NCI-H1048 (cell line): ENCODE data around the gene DDX59.

Experiments
- DNase-seq: peaks from one replicate; lab custom pipeline; 2025; lab: John Stamatoyannopoulos, UW

DDX59 gene

GRCh38 chr1:200669314-200670241 lies at the start of gene DDX59:
Gene DDX59, minus strand, starts transcription at chr1:200669907. Its CDS starts 3,167 bp downstream, at chr1:200666740.
- peak; percentile 98 for DNase-seq

- no peak for DNase-seq
Observed at GRCh38 chr1:200714504-200715187, 44.9 kb upstream of the DDX59 start.

DNA sequence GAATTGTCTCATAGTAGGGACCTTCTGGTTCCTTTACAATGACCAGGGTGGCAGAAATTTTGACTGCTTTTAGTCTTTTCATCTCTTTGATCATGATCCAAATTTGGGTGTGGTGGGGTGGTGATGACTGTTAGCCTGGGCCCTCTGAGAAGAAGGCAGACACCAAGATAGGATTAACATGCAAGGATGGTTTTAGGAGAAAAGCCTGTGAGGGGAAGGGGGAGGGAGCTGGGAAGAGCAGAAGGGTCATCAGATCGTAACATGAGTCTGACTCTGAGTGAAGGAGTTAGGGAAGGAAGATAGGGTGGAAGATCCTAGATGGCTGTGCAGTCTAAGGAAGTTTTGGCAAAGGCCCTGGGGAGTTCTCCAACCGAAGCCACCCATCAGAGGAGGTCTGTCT lies 40.5 kb upstream of the DDX59 start:
- DNase-seq, result no peak

- DNase-seq, result no peak
Observed at GRCh38 chr1:200708769-200709168, 39.1 kb upstream of the DDX59 start.

DNA sequence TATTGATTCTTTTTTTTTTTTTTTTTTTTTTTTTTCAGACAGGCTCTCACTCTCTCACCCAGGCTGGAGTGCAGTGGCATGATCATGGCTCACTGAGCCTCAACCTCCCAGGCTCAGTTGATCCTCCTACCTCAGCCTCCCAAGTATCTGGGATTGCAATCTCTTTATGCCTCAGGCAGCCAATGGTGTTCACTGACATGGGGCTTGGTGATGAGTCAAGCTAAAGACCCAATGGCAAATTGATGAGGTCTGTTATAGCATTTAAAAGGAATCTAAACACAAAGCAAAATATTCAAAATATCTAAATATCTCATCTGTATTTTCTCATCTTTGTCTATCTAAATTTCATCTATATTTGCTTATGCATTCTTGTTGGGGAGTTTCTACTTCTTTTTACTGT lies 38.5 kb upstream of the DDX59 start:
- no peak for DNase-seq

DNA sequence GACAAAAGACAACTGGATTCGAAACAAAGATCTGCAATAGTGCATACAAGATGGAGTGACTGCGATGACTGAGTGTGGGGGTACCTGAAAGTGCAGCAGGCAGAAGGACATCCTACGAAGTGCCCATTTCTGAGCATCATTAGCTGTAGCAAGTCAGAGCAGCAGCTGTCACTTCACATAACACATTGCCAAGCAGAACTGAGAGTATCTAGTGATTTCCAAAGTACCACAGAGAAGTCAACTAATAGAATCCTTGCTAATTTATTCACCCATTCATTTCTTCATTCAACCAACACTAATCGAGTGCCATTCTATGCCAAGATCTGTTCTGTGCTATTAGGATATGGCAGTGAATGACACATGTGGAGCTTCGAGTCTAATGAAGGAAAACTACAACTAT lies 37.4 kb upstream of the DDX59 start:
- no peak for DNase-seq

- no peak for DNase-seq
Observed at GRCh38 chr1:200706111-200706814, 36.6 kb upstream of the DDX59 start.

- DNase-seq, result no peak
Observed at GRCh38 chr1:200704986-200705500, 35.3 kb upstream of the DDX59 start.

- no peak for DNase-seq
Observed at GRCh38 chr1:200699871-200700270, 30.2 kb upstream of the DDX59 start.

DNA sequence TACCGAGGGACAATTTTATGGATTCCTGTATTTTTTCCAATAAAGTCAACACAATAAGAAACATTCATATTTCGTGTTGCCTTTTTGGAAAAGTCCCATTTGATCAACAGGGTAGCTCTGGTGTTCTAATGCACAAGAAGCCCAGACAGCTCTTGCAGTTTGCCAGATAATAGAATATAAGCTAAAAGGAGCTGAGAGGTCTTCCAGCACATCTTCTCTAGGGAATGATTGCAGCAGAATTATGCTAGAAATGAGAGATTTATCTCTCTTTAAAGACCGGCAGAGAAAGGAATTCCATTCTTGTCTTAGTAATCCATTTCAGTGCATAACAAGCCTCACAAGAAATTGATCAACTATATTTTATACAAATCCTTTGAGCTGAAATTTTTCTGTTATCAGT lies 25.0 kb upstream of the DDX59 start:
- DNase-seq, result no peak

GRCh38 chr1:200693327-200693726 lies 23.6 kb upstream of the DDX59 start:
- no peak for DNase-seq

DNA sequence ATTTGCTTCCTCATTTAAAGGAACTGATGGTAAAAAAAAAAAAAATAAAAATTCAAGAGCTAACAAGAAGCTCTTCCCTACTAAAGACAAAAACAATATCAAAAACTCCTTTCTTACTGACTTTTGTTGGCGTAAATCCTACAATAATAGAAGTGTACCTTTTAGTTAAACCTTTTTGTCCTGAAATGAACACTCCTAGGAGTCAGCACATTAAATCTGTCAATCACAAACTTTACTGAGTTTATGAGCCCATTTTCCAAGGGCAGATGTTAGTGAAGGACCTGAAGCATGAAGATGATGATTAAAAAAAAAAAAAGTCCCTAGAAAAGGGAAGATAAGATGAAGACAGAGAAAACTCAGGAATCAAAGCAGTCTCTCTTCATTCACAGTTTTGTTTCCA lies 22.6 kb upstream of the DDX59 start:
- no peak for DNase-seq

- no peak for DNase-seq
Observed at GRCh38 chr1:200686620-200687019, 16.9 kb upstream of the DDX59 start.

DNA sequence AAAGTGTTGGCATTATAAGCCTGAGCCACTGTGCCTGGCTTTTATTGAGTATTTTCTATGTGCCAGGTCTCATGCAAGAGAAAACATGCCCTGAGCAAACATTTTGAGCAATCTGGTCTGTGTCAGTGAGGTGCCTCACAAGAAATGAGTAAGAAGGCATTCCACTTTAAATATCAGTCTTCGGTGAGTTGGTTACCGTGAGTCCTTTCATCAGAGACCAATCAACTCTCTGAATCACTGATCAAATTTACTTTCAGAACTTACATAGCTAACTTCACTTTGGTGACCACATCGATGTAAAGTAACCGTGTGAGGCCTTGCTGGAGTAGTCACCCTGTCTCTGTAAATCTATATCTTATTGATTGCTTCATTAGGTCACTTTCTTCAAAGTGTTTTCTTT lies 14.3 kb upstream of the DDX59 start:
- no peak for DNase-seq

DNA sequence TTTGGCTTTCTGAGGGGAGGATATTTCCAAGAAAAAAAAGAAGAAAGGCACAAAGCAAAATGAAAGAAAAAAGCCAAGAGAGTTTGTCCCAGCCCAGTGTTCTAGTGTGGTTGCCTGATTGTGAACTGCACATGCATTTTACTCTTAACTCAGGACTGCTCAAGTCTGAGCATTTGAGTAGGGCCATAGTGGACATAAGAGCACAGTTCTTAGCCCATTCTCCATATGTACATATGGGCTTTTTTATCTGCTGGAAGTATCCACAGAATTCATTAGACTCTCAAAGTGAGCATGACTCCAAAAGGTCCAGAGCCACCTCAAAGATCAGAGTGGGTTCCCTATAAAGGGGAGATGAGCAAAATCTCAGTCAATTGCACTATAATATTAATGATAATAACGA lies 13.6 kb upstream of the DDX59 start:
- no peak for DNase-seq

DNA sequence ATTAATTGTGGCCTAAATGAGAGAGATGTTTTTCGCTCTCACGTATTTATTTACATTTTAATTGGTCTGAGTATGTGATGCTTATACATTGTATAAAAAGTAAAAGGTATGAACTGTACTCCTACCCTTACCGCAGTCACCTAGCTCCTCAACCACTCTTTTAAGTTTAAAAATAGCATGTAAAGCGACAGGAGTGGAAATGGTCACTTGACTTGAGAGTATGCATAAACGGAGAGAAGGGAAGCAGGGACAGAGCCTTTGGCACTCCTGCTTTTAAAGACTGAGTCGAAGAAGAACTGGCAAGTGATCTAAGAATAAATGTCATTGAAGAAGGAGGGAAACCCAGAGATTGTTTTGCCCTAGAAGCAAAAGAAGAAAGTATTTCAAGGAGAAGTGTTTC lies 11.5 kb upstream of the DDX59 start:
- no peak for DNase-seq

DNA sequence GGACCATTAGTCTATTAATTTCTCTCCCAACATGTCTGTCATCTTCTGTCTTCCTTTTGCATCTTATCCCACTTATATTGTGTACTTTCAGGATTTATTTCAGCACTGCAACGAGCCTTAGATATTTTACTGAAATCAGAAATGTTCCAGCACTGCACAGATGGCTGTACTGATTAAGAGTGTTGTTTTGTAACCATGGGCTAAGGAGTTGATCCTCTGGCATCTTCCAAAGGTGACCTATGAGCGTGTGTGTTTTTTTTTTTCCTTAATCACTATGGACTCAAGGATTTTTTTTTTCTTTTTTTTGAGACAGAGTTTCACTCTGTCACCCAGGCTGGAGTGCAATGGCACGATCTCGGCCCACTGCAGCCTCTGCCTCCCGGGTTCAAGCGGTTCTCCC lies 7.1 kb upstream of the DDX59 start:
- DNase-seq, result no peak

DNA sequence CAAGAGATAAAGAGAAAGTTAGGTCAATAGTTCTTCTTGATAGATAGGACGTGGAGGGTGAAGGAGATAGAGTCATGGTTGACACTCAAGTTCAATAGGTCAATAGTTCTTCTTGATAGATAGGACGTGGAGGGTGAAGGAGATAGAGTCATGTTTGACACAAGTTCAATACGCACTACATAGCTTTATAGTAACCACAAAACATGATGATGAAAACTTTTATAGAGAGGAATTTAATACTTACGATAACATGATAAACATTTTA lies 5.8 kb upstream of the DDX59 start:
- no peak for DNase-seq

DNA sequence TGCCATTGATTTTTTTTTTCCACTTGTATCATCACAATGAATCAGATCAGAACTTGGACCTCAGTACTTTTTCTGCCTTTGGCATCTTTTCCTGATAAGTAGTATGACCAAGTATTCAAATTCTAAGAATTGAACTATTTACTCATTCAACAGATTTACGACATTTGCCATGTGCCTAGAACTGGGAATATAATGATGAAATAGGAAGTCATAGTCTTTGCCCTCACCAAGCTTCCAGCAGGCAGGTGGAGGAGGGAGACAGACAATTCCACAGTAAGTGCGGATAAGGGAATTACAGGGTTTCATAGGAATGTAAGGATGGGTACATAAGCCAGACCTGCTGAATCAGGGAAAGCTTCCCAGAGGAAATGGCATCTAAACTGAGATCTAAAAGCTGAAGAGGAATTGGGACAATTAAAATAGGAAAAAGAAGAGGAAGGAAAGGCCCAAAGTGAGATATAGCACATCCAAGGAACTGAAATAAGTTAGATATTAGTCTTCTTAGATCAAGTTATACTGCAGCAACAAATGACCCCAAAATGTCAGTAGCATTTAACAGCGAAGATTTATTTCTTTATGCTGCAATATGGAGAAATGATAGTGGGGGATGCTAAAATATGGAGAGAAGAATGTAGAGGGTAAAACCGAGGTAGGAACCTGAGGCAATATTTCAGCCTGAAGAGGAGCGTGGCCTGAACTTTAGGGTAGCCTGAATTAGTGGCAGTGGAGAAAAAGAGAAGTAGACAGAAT lies 5.3 kb upstream of the DDX59 start:
- DNase-seq, result no peak

DNA sequence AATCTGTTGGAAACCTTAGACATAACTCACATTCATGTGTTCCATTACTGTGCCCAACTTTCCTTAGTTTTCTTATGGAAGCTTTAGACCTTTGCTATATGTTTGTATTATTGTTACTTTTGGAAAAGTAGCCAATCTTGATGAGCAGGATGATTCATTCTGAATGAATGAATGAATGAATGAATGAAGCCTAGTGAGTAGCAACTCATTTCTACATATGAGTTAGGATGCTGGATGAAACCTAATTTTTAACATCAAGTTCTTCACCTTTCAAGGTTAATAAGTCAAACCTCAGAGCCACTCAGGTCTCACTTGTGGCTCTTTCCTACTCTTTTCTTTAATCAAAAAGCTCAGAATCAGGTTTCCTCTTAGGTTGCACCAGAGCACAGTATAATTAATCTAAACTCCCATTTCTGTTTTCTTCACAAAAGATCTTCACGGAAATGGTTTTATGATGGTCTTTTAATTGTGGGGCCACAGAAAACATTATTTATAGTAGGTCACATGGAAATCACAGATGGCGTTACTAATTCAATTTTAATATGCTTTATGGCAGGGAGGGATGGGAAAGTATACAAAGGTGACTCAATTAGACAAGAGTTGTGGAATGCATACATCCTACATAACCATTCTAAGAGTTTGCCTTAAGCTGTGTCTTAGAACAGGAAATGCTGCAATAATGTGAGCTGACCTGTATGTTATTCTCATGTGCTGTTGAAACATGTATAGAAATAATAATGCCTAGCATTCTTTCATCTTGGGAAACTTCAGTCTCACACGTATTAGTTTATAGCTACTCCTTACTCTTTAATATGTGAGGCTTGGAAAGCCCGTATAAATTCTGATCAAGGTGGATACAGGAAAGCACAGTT lies 4.5 kb upstream of the DDX59 start:
- no peak for DNase-seq

GRCh38 chr1:200671235-200671786 lies 1.6 kb upstream of the DDX59 start:
- DNase-seq, result no peak
